CD4-positive, alpha-beta T cell treated with Interleukin-10 for 1 hour (primary cell): Measurements from ENCODE around the gene SFXN5.

ENCODE experiments used
- DNase-seq: peaks from one replicate; pipeline ENCODE4 v3.0.0-alpha.2; 2020

The SFXN5 gene

GRCh38 chr2:72934683-72935610, 136.6 kb downstream of the SFXN5 start:
- DNase-seq = no peak

- DNase-seq = no peak
These were observed 137.8 kb downstream of the SFXN5 start for GRCh38 chr2:72933646-72934151.

GRCh38 chr2:72933207-72933606, 138.3 kb downstream of the SFXN5 start:
- DNase-seq = no peak

- no peak for DNase-seq
These were observed 138.7 kb downstream of the SFXN5 start for GRCh38 chr2:72932805-72933204.

GRCh38 chr2:72932045-72932740, 139.3 kb downstream of the SFXN5 start:
- no peak for DNase-seq

- no peak for DNase-seq
These were observed 140.1 kb downstream of the SFXN5 start for GRCh38 chr2:72931280-72931910.

- no peak for DNase-seq
These were observed 142.5 kb downstream of the SFXN5 start for GRCh38 chr2:72929010-72929409.

GRCh38 chr2:72927619-72928550, 143.6 kb downstream of the SFXN5 start:
- no peak for DNase-seq

- no peak for DNase-seq
These were observed 144.6 kb downstream of the SFXN5 start for GRCh38 chr2:72926811-72927465.

- no peak for DNase-seq
These were observed 145.1 kb downstream of the SFXN5 start for GRCh38 chr2:72926368-72926767.

GRCh38 chr2:72925328-72925943, 146.1 kb downstream of the SFXN5 start:
- no peak for DNase-seq

- DNase-seq = no peak
These were observed 146.9 kb downstream of the SFXN5 start for GRCh38 chr2:72924353-72925240.

GRCh38 chr2:72923833-72924352, 147.6 kb downstream of the SFXN5 start:
- no peak for DNase-seq

GRCh38 chr2:72921853-72922252, 149.7 kb downstream of the SFXN5 start:
- DNase-seq = no peak

- no peak for DNase-seq
These were observed 150.2 kb downstream of the SFXN5 start for GRCh38 chr2:72921088-72921851.

- DNase-seq = no peak
These were observed 151.0 kb downstream of the SFXN5 start for GRCh38 chr2:72920318-72921087.

- DNase-seq = no peak
These were observed 151.8 kb downstream of the SFXN5 start for GRCh38 chr2:72919414-72920317.
